Measurements from ENCODE around the gene GAD1.

Gene GAD1

DNA sequence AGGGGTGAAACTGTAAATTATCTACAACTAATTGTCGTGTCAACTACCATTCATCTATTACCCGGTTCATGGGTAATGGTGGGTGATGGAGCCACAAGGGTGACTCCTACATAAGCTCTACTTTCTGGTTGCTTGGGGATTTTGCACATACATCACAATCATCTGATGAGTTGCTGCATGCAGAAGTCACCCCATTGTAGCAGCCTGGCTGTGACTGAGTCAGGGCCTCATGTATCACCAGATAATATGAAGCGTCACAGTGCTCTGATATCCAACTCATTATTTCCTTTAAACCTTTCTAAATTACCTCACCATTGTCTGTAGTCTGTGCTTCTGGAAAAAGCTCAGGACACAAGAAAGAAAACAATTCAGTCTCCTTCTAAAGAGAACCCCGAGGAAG lies 79.9 kb downstream of the GAD1 start:
- no peak for DNase-seq

DNA sequence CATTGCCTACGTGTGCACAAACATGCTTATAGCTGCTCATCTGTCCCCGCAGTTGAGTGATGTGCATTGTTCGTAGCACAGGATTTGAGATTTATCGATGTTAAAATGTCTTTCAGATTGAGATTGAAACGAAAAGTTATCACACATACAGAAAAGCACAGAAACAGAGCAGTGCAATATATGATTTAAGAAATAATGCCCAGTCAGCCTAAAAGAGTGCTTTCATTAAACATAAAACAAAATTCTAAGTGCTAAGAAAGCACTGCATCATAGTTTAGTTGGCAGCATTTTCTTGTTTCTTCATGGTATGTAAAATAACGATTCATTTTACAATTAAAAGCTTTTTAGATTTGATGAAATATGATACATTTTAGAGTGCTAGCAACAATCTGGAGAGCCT lies 80.4 kb downstream of the GAD1 start:
- no peak for DNase-seq

DNA sequence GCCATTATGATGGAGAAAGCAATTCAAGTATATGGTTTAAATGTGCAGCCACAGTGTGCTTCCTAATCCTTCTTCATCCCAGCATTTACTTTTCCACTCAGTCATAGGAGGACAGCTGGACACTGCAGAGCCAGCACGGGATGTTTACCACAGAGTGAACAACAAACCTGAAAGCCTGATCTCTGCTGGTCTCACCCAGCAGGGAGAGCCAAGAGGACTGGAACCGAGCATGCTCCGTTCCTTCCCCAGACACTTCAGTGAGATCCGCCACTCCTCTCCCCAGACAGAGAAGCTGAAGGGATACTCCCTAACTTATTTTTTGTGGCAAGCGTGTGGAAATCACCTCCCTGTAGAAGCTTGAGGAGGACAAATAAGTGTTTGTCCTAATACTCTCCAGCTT lies 89.2 kb downstream of the GAD1 start:
- no peak for DNase-seq
